Urothelium cell line (cell line): ENCODE measurements around the gene DPH5.
"Not testable (repeated sequence)": the region's sequence is repeated elsewhere in the genome, so short reads cannot be mapped to it uniquely, and the experiment has no call there.

Source experiments
- DNase-seq: peaks from one replicate; pipeline ENCODE4 v3.0.0; 2011; ENCODE audit warnings: low spot score, mixed read lengths
- FAIRE-seq: peaks from 2 replicates; lab custom pipeline; 2011; peaks lifted over from hg19 to GRCh38; lab: Jason Lieb, UNC

The DPH5 gene

DNA sequence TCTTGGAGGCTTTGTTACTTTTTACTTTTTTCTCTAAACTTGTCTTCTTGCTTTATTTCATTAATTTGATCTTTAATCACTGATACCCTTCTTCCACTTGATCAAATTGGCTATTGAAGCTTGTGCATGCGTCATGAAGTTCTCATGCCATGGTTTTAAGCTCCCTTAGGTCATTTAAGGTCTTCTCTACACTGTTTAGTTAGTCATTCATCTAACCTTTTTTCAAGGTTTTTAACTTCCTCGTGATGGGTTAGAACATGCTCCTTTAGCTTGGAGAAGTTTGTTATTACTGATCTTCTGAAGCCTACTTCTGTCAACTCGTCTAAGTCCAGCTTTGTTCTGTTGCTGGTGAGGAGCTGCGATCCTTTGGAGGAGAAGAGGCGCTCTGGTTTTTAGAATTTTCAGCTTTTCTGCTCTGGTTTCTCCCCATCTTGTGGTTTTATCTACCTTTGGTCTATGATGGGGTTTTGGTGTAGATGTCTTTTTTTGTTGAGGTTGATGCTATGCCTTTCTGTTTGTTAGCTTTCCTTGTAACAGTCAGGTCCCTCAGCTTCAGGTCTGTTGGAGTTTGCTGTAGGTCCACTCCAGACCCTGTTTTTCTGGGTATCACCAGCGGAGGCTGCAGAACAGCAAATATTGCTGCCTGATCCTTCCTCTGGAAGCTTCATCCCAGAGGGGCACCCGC, 76.7 kb downstream of the DPH5 start:
- not testable (repeated sequence) for FAIRE-seq

DNA sequence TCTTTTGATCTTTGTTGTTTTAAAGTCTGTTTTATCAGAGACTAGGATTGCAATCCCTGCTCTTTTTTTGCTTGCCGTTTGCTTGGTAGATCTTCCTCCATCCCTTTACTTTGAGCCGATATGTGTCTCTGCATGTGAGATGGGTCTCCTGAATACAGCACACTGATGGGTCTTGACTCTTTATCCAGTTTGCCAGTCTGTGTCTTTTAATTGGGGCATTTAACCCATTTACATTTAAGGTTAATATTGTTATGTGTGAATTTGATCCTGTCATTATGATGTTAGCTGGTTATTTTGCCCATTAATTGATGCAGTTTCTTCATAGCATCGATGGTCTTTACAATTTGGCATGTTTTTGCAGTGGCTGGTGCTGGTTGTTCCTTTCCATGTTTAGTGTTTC, 77.8 kb downstream of the DPH5 start:
- not testable (repeated sequence) for FAIRE-seq, DNase-seq

More for the DNA sequence above, 76.7 kb downstream of the DPH5 start:
- not testable (repeated sequence) for DNase-seq

DNA sequence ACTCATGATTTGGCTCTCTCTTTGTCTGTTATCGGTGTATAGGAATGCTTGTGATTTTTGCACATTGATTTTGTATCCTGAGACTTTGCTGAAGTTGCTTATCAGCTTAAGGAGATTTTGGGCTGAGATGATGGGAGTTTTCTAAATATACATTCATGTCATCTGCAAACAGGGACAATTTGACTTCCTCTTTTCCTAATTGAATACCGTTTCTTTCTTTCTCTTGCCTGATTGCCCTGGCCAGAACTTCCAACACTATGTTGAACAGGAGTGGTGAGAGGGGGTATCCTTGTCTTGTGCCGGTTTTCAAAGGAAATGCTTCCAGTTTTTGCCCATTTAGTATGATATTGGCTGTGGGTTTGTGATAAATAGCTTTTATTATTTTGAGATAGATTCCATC, 79.5 kb downstream of the DPH5 start:
- not testable (repeated sequence) for DNase-seq, FAIRE-seq

DNA sequence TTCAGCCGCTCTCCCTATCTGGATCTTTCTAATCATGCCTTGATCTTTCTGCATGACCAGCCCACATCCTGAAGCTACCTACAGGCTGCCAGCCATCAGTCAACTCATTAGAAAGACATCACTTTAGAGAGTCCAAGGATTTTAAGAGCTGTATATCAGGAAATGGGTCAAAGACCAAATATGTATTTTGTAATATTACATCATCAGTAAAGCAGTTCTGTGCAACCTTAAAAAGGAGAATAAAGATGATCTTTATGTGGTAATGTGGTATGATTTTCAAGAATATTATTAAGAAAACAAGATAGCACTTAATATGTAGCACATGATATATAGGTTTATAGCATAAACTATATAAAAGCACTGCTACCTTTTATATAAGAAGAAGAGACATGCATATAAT, 82.1 kb downstream of the DPH5 start:
- no peak for FAIRE-seq
- no peak for DNase-seq

DNA sequence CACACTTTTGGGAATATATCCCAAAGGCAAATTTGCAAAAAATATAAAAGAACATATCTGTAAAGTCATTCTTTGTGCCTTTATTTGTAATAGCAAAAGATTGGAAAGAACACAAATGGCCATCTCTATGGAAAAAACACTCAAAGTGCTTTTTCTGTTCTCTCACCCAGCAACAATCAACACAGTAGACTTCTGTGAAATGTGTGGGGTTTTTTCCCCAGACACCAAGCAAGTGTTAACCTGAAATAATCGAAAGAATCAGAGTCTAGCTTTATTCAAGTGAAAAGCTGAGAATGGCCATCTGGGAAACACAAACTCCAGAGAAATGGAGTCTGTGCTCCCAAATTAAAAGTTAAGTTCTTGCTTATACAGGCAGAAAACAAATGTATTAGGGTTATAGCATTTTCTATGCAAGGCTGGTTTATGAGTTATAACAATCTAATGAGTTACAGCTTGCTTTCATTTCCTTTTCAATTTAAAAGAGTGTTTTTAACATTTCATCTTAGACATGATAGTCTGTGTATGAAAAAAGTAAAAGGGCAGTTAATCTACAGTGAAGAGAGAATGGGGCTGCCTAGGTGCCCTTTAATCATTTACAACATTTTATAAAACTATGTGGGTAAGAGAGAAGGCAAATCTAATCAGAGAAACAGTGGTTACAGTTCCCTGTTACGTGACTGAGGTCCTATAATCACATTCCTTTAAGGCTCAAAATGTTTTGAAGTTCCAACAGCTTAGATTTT, 83.1 kb downstream of the DPH5 start:
- FAIRE-seq, result no peak
- DNase-seq, result no peak

DNA sequence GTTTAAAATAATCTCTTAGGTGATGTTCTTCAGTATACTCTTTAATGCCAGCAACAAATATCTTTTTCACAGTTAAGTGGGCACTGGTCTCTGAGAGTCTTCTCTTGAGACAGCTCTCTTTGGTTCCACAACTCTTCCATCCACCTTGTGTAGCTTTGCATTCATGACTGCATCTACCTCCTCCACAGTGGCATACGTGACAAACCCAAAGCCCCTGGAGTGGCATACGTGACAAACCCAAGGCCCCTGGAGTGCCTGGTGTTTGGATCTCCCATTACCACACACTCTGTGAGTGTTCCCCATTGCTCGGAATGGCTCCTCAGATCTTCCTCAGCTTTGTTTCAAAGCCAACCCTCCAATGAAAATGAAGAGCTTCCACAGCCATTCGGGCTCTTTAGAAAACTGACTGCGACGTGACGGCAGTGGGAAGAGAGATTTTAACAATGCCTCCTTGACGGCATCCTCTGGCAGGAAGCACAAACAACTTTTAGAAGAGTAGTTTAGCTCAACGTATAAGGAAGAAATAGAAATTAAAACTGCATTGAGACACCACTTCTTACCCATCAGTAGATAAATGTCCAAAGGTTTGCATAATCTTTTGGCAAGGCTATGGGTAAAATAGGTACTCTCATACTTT, 83.9 kb downstream of the DPH5 start:
- DNase-seq (no peak), FAIRE-seq (no peak)

DNA sequence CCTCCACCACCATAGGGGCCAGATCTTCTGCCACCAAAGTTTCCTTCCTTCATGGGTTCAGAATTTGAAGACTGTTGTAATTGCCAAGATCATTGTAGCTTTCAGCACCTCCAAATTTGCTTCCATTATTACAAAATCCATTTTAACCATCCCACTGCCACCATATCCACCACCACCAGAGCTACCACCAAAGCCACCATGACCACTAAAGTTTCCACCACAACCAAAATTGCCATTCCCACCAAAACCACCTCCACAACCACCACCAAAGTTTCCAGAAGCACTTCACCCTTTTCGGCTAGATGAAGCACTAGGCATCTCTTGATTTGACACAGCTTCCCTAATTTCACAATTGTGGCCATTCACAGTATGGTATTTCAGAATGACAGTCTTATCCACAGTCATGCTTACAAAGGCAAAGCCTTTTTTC, 84.5 kb downstream of the DPH5 start:
- DNase-seq (no peak), FAIRE-seq (no peak)
